Nephron (organoid): Measurements from ENCODE around the gene SLC4A4.
A peak's percentile ranks its signal among the peaks of the same experiment; 100 is the strongest.

Source experiments
- H3K27ac Mint-ChIP-seq, 3 experiments: 2 replicates each; pipeline ENCODE4 v1.8.0; 2020; ENCODE audit warnings: mixed read lengths in 3 of 3, mild to moderate bottlenecking in 2 of 3, moderate library complexity in 1 of 3
- H3K27me3 Mint-ChIP-seq: 2 replicates; pipeline ENCODE4 v1.8.0; 2021; ENCODE audit warnings: low read depth, mild to moderate bottlenecking, moderate library complexity, mixed read lengths
- H3K36me3 Mint-ChIP-seq: 2 replicates; pipeline ENCODE4 v1.8.0; 2020; ENCODE audit warnings: low read depth, mixed read lengths
- H3K4me1 Mint-ChIP-seq: 2 replicates; pipeline ENCODE4 v1.8.0; 2020; ENCODE audit warnings: mixed read lengths
- H3K4me3 Mint-ChIP-seq, 3 experiments: 2 replicates each; pipeline ENCODE4 v1.8.0; 2020; ENCODE audit warnings: mild to moderate bottlenecking in 3 of 3, mixed read lengths in 3 of 3, moderate library complexity in 2 of 3
- H3K9me3 Mint-ChIP-seq: 2 replicates; pipeline ENCODE4 v1.8.0; 2020; ENCODE audit warnings: mixed read lengths
- TF ChIP-seq, protein P1 (sequence below), 3 experiments: fragments of 200-600 bp; sonication (generic); IDR thresholded peaks; one replicate each; pipeline ENCODE4 v1.5.0; 2021; ENCODE audit warnings: antibody characterized with exemption in 3 of 3; ENCODE audit not compliant: unreplicated experiment in 3 of 3

SLC4A4 gene

DNA sequence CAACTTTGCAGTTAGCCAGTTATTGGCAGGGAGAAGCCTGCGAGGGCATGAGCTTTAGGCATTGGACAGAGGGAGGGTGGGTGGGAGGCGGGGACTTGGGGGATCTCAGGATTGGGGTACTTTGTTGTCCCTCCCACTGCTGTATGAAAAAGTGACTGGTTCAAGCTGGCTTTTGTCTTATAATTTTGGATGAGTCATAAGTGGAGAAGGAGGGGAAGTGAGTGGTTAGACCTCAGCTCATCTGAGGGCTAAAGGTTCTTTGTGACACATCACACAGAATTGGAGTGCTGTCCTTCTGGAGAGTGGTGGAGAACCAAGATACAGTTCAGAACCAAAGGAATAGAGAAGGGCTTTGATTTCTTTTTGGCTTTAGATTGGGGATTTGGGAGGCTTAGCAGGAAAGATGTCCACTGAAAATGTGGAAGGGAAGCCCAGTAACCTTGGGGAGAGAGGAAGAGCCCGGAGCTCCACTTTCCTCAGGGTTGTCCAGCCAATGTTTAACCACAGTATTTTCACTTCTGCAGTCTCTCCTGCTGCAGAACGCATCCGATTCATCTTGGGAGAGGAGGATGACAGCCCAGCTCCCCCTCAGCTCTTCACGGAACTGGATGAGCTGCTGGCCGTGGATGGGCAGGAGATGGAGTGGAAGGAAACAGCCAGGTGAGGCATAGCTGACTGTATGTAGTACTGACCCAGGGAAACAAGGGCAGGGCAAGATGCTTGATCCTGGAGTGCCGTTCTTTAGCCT lies at the start of gene SLC4A4:
Gene SLC4A4, plus strand, starts transcription at position 175 of the 748 bp plus-strand sequence.
- TF ChIP-seq, protein P1, sequence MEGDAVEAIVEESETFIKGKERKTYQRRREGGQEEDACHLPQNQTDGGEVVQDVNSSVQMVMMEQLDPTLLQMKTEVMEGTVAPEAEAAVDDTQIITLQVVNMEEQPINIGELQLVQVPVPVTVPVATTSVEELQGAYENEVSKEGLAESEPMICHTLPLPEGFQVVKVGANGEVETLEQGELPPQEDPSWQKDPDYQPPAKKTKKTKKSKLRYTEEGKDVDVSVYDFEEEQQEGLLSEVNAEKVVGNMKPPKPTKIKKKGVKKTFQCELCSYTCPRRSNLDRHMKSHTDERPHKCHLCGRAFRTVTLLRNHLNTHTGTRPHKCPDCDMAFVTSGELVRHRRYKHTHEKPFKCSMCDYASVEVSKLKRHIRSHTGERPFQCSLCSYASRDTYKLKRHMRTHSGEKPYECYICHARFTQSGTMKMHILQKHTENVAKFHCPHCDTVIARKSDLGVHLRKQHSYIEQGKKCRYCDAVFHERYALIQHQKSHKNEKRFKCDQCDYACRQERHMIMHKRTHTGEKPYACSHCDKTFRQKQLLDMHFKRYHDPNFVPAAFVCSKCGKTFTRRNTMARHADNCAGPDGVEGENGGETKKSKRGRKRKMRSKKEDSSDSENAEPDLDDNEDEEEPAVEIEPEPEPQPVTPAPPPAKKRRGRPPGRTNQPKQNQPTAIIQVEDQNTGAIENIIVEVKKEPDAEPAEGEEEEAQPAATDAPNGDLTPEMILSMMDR (IDR thresholded peaks at IDR 0.05; ENCODE audit: unreplicated experiment in 3 of 3): no peak
- peak within 1 kb of the TSS in 1 of 3 experiments; percentile 64 for H3K4me3 Mint-ChIP-seq
- H3K4me1 Mint-ChIP-seq: no peaks in the 10 kb centered on the region
- no peaks in the 10 kb centered on the region for H3K9me3 Mint-ChIP-seq
- H3K27ac Mint-ChIP-seq: peak within 1 kb of the TSS; percentile 46 to 63 (median 53)
- peaks cover 8% of the 10 kb centered on the region for H3K36me3 Mint-ChIP-seq
- H3K27me3 Mint-ChIP-seq: no peaks in the 10 kb centered on the region

DNA sequence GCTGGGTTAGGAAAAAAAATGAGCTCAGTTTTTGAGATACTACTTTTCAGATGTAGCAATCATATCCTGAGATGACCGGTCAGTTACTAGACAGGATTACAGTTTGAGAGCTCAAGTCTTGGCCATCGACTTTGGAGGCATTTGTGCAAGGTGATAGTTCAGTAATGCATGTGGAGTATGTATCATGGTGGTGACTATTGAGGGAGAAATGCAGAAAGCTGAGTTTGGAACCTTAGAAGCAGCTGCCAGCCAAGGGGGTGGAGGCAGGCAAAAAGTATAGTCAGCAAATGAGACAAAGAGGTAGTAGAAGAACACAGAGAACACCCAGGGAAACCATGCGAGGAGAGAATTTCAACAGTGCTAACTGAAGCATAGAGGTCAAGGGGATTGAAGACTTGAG lies 48.7 kb upstream of the SLC4A4 start:
- no peaks in the 10 kb centered on the region for H3K36me3 Mint-ChIP-seq
- no peaks in the 10 kb centered on the region for H3K9me3 Mint-ChIP-seq
- TF ChIP-seq, protein P1 (IDR thresholded peaks at IDR 0.05; ENCODE audit: unreplicated experiment in 3 of 3): no peak
- no peak overlapping the region for H3K4me3 Mint-ChIP-seq
- H3K4me1 Mint-ChIP-seq: peaks cover 13% of the 10 kb centered on the region
- no peaks in the 10 kb centered on the region for H3K27me3 Mint-ChIP-seq
- peak overlapping the region; percentile 39 to 85 (median 62) for H3K27ac Mint-ChIP-seq

DNA sequence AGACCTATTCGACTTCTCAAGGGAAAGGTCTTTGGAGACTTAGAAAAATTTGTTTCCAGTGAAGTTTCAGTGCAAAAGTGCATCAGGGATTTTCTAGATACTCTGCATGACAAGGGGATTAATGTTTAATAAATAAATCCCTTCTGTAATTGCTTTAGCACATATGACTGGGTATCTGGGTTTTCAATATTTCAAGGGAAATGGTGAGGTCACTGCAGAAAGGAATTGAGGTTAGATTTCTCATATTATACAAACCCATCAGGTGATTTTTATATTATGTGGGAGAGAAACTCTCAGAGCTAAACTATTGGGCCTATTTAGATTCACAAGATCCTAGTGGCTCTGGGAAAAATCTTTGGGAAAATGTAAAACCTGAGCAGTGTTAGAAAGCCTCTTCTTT lies 48.3 kb upstream of the SLC4A4 start:
- TF ChIP-seq, protein P1 (IDR thresholded peaks at IDR 0.05; ENCODE audit: unreplicated experiment in 3 of 3): no peak
- H3K4me1 Mint-ChIP-seq: peaks cover 13% of the 10 kb centered on the region
- no peaks in the 10 kb centered on the region for H3K36me3 Mint-ChIP-seq
- no peaks in the 10 kb centered on the region for H3K9me3 Mint-ChIP-seq
- H3K27me3 Mint-ChIP-seq: peaks cover under 1% of the 10 kb centered on the region
- H3K27ac Mint-ChIP-seq: peak overlapping the region; percentile 39 to 85 (median 62)
- no peak overlapping the region for H3K4me3 Mint-ChIP-seq

DNA sequence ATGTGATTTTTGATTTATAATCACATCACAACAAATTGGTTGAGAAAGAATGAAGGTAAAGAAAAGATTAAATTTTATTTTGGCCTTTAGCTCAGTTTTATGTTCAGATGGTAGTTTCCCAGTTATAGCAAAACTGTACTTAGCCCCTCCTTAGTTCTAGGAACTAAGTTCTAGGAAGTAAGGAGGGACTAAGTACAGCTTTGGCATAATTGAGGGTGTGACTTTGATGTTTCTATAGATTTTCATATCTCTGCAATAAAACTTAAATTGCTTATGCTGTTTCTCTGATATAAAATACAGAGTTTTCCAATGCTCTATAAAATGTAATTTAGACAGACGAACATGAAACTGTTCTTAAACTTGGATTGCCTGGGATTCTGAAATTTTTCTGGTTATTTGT lies 46.6 kb upstream of the SLC4A4 start:
- TF ChIP-seq, protein P1 (IDR thresholded peaks at IDR 0.05; ENCODE audit: unreplicated experiment in 3 of 3): no peak
- H3K27me3 Mint-ChIP-seq: peaks cover 4% of the 10 kb centered on the region

DNA sequence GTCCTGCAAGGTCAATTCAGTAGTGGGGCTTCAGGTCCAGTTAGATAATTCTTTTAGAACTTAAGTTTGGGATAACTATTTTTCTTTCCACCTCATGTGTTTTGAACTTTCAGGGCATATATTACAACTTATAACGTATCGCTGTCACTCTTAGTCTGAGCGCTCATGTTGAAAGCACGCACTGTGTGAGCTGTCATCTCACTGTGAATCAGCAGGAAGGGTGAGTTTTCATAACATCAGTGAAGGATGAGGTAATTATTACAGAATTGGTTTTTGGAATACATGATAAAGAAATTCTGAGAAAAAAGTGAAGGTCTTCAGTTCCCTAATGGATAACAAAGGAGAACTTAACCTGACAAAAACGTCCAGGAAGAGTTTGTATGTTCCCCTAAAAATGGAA lies 45.1 kb upstream of the SLC4A4 start:
- Mint-ChIP-seq H3K27me3 (peaks cover 4% of the 10 kb centered on the region), H3K9me3 (no peaks in the 10 kb centered on the region), H3K4me1 (peaks cover 13% of the 10 kb centered on the region), H3K4me3 (no peak overlapping the region), H3K27ac (no peak overlapping the region), H3K36me3 (no peaks in the 10 kb centered on the region)
- TF ChIP-seq, protein P1 (IDR thresholded peaks at IDR 0.05; ENCODE audit: unreplicated experiment in 3 of 3): no peak

More for the DNA sequence above, 46.6 kb upstream of the SLC4A4 start:
- Mint-ChIP-seq H3K27ac (no peak overlapping the region), H3K4me1 (peaks cover 13% of the 10 kb centered on the region), H3K4me3 (no peak overlapping the region), H3K9me3 (no peaks in the 10 kb centered on the region), H3K36me3 (no peaks in the 10 kb centered on the region)

DNA sequence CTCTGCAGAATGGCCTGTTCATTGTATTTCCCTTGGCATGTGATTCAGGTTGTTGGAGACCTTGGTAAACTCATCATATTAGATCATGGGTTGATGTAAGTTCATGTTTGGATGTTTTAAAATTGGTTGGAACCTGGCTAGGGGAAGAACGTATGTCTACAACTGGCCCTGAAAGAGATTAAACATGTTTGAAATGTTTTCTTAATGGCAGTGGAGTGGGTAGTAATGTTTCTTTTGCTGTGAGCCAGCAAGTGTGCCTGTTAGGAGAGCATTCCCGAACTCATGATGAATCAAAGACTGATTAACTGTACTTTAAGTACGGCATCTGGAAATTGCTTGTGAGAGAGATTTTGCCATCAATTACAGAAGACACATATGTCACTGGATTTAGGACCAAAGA lies 44.5 kb upstream of the SLC4A4 start:
- Mint-ChIP-seq H3K4me3 (no peak overlapping the region), H3K27me3 (peaks cover 4% of the 10 kb centered on the region), H3K9me3 (no peaks in the 10 kb centered on the region), H3K36me3 (no peaks in the 10 kb centered on the region), H3K27ac (no peak overlapping the region), H3K4me1 (peaks cover 12% of the 10 kb centered on the region)
- TF ChIP-seq, protein P1 (IDR thresholded peaks at IDR 0.05; ENCODE audit: unreplicated experiment in 3 of 3): no peak
